Endothelial cell of umbilical vein (primary cell): ENCODE results near the gene CEACAM5. TPM values are rescaled to one million over a fixed set of nuclear protein-coding genes. Genes with fewer than 3 reads are reported as not detected.
"Not testable (repeated sequence)": the region's sequence is repeated elsewhere in the genome, so short reads cannot be mapped to it uniquely, and the experiment has no call there.

Source experiments
- BruUV-seq: library from RNA; stranded (reverse); fragments of 400-500 nt; replicated peaks from 2 replicates; lab custom pipeline; 2021; lab: Mats Ljungman, UMichigan
- CTCF ChIA-PET: fragments of 300-600, 350-600 bp; sonication (Branson Sonifier 250); formaldehyde crosslinking; loops from one replicate; lab custom pipeline; 2021; ENCODE audit warnings: antibody characterized with exemption, inconsistent platforms; lab: Charles Lee
- POLR2A ChIA-PET: fragments of 300-600, 350-600 bp; sonication (Branson Sonifier 250); formaldehyde crosslinking; loops from one replicate; lab custom pipeline; 2021; ENCODE audit warnings: antibody characterized with exemption, inconsistent platforms; lab: Charles Lee
- DNase-seq: peaks from one replicate; pipeline ENCODE4 v3.0.0-alpha.2; 2011; ENCODE audit warnings: low read depth, low spot score
- FAIRE-seq: peaks from 2 replicates; lab custom pipeline; 2011; peaks lifted over from hg19 to GRCh38; lab: Jason Lieb, UNC
- H2AFZ ChIP-seq: 2 replicates; pipeline ENCODE4 v1.6.0; 2012; ENCODE audit warnings: low read depth, low read length, control low read depth, inconsistent platforms
- H3K27ac ChIP-seq: 2 replicates; pipeline ENCODE4 v1.5.1; 2011; ENCODE audit warnings: low read depth, mild to moderate bottlenecking, control low read depth, low read length, moderate library complexity; ENCODE audit not compliant: insufficient read depth
- H3K27me3 ChIP-seq, 2 experiments: 2 replicates each; pipeline versions ENCODE4 v1.6.0 to v1.6.1; 2011; ENCODE audit warnings: low read length in 2 of 2, mixed read lengths in 1 of 2; ENCODE audit not compliant: control insufficient read depth in 2 of 2, insufficient read depth in 2 of 2
- H3K36me3 ChIP-seq, 2 experiments: 2 replicates in 1 of 2; 3 replicates in 1 of 2; pipeline ENCODE4 v1.5.1; 2011; ENCODE audit warnings: low read length in 2 of 2, mild to moderate bottlenecking in 1 of 2, moderate library complexity in 1 of 2; ENCODE audit not compliant: control insufficient read depth in 2 of 2, insufficient read depth in 2 of 2; ENCODE audit errors: extremely low read depth in 1 of 2
- H3K4me1 ChIP-seq: 3 replicates; pipeline ENCODE4 v1.5.1; 2011; ENCODE audit warnings: mild to moderate bottlenecking, low read length; ENCODE audit not compliant: control insufficient read depth, insufficient read depth; ENCODE audit errors: extremely low read depth
- H3K4me2 ChIP-seq: 2 replicates; pipeline ENCODE4 v1.6.1; 2011; ENCODE audit warnings: low read length, control low read depth, mixed read lengths; ENCODE audit not compliant: insufficient read depth
- H3K4me3 ChIP-seq, 3 experiments: fragments of 200-600 bp in 1 of 3; sonication (generic), shearing (Covaris generic) in 1 of 3; replicated peaks in 1 of 3; 2 replicates each; pipeline ENCODE4 v1.5.1; 2011 to 2016; ENCODE audit warnings: control low read depth in 3 of 3, low read length in 3 of 3, mild to moderate bottlenecking in 2 of 3, inconsistent platforms in 1 of 3, low read depth in 1 of 3, moderate library complexity in 1 of 3; ENCODE audit not compliant: insufficient read depth in 1 of 3
- H3K79me2 ChIP-seq: 2 replicates; pipeline ENCODE4 v1.6.0; 2012; ENCODE audit warnings: low read length, inconsistent platforms; ENCODE audit not compliant: control insufficient read depth, insufficient read depth
- H3K9ac ChIP-seq: replicated peaks from 2 replicates; pipeline ENCODE3; 2011; ENCODE audit warnings: low read length, control low read depth; ENCODE audit not compliant: insufficient read depth; ENCODE audit errors: extremely low read depth
- H3K9me1 ChIP-seq: replicated peaks from 3 replicates; pipeline ENCODE4 v1.6.0; 2011; ENCODE audit warnings: mild to moderate bottlenecking, low read length; ENCODE audit not compliant: control insufficient read depth, insufficient read depth; ENCODE audit errors: extremely low read depth
- H3K9me3 ChIP-seq: replicated peaks from 2 replicates; pipeline ENCODE4 v1.5.1; 2012; ENCODE audit warnings: low read length, inconsistent platforms; ENCODE audit not compliant: control insufficient read depth, insufficient read depth
- H4K20me1 ChIP-seq: replicated peaks from 2 replicates; pipeline ENCODE3; 2011; ENCODE audit warnings: mild to moderate bottlenecking, low read length; ENCODE audit not compliant: control insufficient read depth, insufficient read depth; ENCODE audit errors: extremely low read depth
- CTCF ChIP-seq, 2 donors: IDR thresholded peaks; 1 replicate in 1 of 2; 2 replicates in 1 of 2; pipeline ENCODE4 v1.5.1; 2011; ENCODE audit warnings: low read length in 2 of 2, mild to moderate bottlenecking in 2 of 2, moderate library complexity in 2 of 2, control low read depth in 1 of 2, inconsistent platforms in 1 of 2, low read depth in 1 of 2; ENCODE audit not compliant: insufficient read depth in 1 of 2; ENCODE audit errors: extremely low read depth in 1 of 2
- EZH2 ChIP-seq: IDR thresholded peaks from 2 replicates; pipeline ENCODE4 v1.6.1; 2012; ENCODE audit warnings: borderline replicate concordance, low read depth, mild to moderate bottlenecking, moderate library complexity, low read length, inconsistent platforms; ENCODE audit not compliant: severe bottlenecking
- FOS ChIP-seq: IDR thresholded peaks from 2 replicates; pipeline ENCODE4 v1.6.1; 2011; ENCODE audit warnings: mild to moderate bottlenecking, low read length, moderate library complexity, borderline replicate concordance; ENCODE audit not compliant: insufficient read depth
- GATA2 ChIP-seq: IDR thresholded peaks from 2 replicates; pipeline ENCODE4 v1.7.0; 2011; ENCODE audit warnings: low read depth, mild to moderate bottlenecking, moderate library complexity, mixed read lengths, low read length; ENCODE audit not compliant: insufficient read length, insufficient read depth
- JUN ChIP-seq: IDR thresholded peaks from 2 replicates; pipeline ENCODE4 v1.6.1; 2011; ENCODE audit warnings: borderline replicate concordance, low read depth; ENCODE audit not compliant: insufficient read length, insufficient read depth
- MAX ChIP-seq: IDR thresholded peaks from 2 replicates; pipeline ENCODE4 v1.6.1; 2011; ENCODE audit not compliant: insufficient read depth, insufficient read length
- MYC ChIP-seq: IDR thresholded peaks from one replicate; pipeline ENCODE4 v1.6.1; 2011; ENCODE audit warnings: mild to moderate bottlenecking, low read depth, low read length
- POLR2A ChIP-seq: IDR thresholded peaks from 2 replicates; pipeline ENCODE4 v1.6.1; 2012; ENCODE audit warnings: low read depth, mild to moderate bottlenecking, control low read depth, low read length
- POLR2AphosphoS5 ChIP-seq: IDR thresholded peaks from 2 replicates; pipeline ENCODE4 v1.6.1; 2012; ENCODE audit warnings: low read depth, mild to moderate bottlenecking, control low read depth, low read length, moderate library complexity; ENCODE audit not compliant: insufficient read depth
- dilution Hi-C: fragments of 300-500 bp; cut with MboI; formaldehyde crosslinking; loops from one replicate; pipeline ENCODE4 v1.15.0; 2019; ENCODE audit warnings: low sequenced_read_pairs; ENCODE audit not compliant: extremely low pct_ligation_motif_present
- intact Hi-C: fragments of 100-400 bp; cut with micrococcal nuclease; formaldehyde crosslinking; loops from one replicate; pipeline ENCODE4 v1.10.0; 2022
- polyA plus RNA-seq, 4 experiments: library from polyadenylated mRNA; depleted of rRNA in 3 of 4; stranded (reverse) in 3 of 4; unstranded in 1 of 4; fragments of >200 nt; gene quantifications; 2 replicates each; pipeline versions ENCODE4 v1.2.1 to v1.2.3, GENCODE V29; 2011 to 2012; ENCODE audit warnings: missing spikeins in 1 of 4
- total RNA-seq: library from RNA; stranded (reverse); gene quantifications from 2 replicates; pipeline ENCODE4 v1.2.3, GENCODE V29; 2021

CEACAM5 gene
- total and polyA plus RNA-seq, 2 donors (not counting 3 experiments of a cell fraction or from before 2014, with no cell fraction given), result not detected

DNA sequence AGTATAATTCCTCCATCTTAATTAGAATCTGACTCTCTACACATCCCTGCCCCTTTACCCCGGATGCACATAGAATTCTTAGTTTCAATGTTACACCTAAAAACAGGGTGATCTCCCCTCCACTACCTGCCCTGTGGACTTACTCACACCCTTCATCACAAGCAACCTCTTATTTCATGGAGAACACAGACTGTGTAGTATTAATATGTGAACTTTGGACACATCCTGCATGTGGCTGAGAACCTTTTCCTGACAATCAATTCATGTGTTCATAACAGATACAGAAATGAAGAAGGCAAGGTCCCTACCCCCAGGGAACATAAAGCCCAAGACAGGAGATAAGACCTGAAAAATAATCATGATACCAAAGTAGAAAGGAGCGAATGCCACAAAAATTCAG is 58.7 kb downstream of the CEACAM5 start:
- H3K9me3 ChIP-seq, result no peaks in the 10 kb centered on the region
- BruUV-seq, result no TSS peak
- H3K79me2 ChIP-seq, result no peaks in the 10 kb centered on the region
- no peak overlapping the region for H3K4me3 ChIP-seq
- no peaks in the 10 kb centered on the region for H3K9me1 ChIP-seq
- no peaks in the 10 kb centered on the region for H3K36me3 ChIP-seq
- dilution Hi-C loops, result no loop called here
- no peak for FAIRE-seq
- no peak overlapping the region for H2AFZ ChIP-seq
- H3K4me1 ChIP-seq, result no peaks in the 10 kb centered on the region
- H3K4me2 ChIP-seq, result no peak overlapping the region
- H3K27ac ChIP-seq, result no peak overlapping the region
- ChIA-PET CTCF (interaction anchor here (0.8 kb wide), 1 partner anchor 13 kb away, joined by 3 read pairs; no protein-coding TSS in a partner anchor), POLR2A (no interaction called here)
- no peaks in the 10 kb centered on the region for H4K20me1 ChIP-seq
- TF ChIP-seq MAX, result no peak
- TF ChIP-seq POLR2AphosphoS5, result no peak
- no peak for TF ChIP-seq JUN
- no peak for TF ChIP-seq FOS
- no peak for TF ChIP-seq POLR2A
- TF ChIP-seq CTCF (IDR thresholded peaks at IDR 0.05; ENCODE audit: extremely low read depth in 1 of 2, insufficient read depth in 1 of 2, low read depth in 1 of 2, low read length in 2 of 2), result no peak
- no peak for TF ChIP-seq EZH2
- TF ChIP-seq GATA2, result no peak
- TF ChIP-seq MYC, result no peak
- H3K27me3 ChIP-seq, result peaks cover 0 to 2% of the 10 kb centered on the region in 2 experiments
- no peak for DNase-seq
- no peak overlapping the region for H3K9ac ChIP-seq
- intact Hi-C loops, result no loop called here

DNA sequence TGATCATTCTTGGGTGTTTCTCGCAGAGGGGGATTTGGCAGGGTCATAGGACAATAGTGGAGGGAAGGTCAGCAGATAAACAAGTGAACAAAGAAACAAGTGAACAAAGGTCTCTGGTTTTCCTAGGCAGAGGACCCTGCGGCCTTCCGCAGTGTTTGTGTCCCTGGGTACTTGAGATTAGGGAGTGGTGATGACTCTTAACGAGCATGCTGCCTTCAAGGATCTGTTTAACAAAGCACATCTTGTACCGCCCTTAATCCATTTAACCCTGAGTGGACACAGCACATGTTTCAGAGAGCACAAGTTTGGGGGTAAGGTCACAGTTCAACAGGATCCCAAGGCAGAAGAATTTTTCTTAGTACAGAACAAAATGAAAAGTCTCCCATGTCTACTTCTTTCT is 59.7 kb downstream of the CEACAM5 start:
- H3K4me1 ChIP-seq, H3K36me3 ChIP-seq, H2AFZ ChIP-seq, dilution Hi-C loops, POLR2A ChIA-PET, H3K27me3 ChIP-seq, H3K9ac ChIP-seq, intact Hi-C loops, H3K4me2 ChIP-seq, H4K20me1 ChIP-seq, H3K4me3 ChIP-seq, FAIRE-seq, H3K9me1 ChIP-seq, H3K9me3 ChIP-seq, H3K27ac ChIP-seq, H3K79me2 ChIP-seq, DNase-seq, BruUV-seq: not testable (repeated sequence)
- CTCF ChIA-PET, result interaction anchor here (0.8 kb wide), 1 partner anchor 14 kb away, joined by 3 read pairs; no protein-coding TSS in a partner anchor
